ENCODE data around the gene TEX26.
"Not testable (repeated sequence)": the region's sequence is repeated elsewhere in the genome, so short reads cannot be mapped to it uniquely, and the experiment has no call there.

Gene TEX26

GRCh38 chr13:30920162-30920909 lies 12.1 kb upstream of the TEX26 start:
- DNase-seq: no peak

- DNase-seq: no peak
Measured at GRCh38 chr13:30923418-30923817, 9.0 kb upstream of the TEX26 start.

- no peak for DNase-seq
Measured at GRCh38 chr13:30924721-30925120, 7.7 kb upstream of the TEX26 start.

GRCh38 chr13:30925429-30925828 lies 7.0 kb upstream of the TEX26 start:
- DNase-seq: no peak

GRCh38 chr13:30926781-30927180 lies 5.7 kb upstream of the TEX26 start:
- DNase-seq: no peak

- DNase-seq: not testable (repeated sequence)
Measured at GRCh38 chr13:30927188-30927587, 5.3 kb upstream of the TEX26 start.

- DNase-seq: no peak
Measured at GRCh38 chr13:30927595-30927994, 4.9 kb upstream of the TEX26 start.

- no peak for DNase-seq
Measured at GRCh38 chr13:30928978-30929377, 3.5 kb upstream of the TEX26 start.

GRCh38 chr13:30933354-30933670 lies 856 bp downstream of the TEX26 start:
- no peak for DNase-seq

GRCh38 chr13:30934381-30934780 lies 1.9 kb downstream of the TEX26 start:
- DNase-seq: no peak

GRCh38 chr13:30934803-30935202 lies 2.3 kb downstream of the TEX26 start:
- DNase-seq: no peak

GRCh38 chr13:30936971-30937370 lies 4.5 kb downstream of the TEX26 start:
- no peak for DNase-seq

- no peak for DNase-seq
Measured at GRCh38 chr13:30943881-30944280, 11.4 kb downstream of the TEX26 start.

- no peak for DNase-seq
Measured at GRCh38 chr13:30957258-30957943, 24.9 kb downstream of the TEX26 start.

GRCh38 chr13:30959678-30960077 lies 27.2 kb downstream of the TEX26 start:
- DNase-seq: no peak

- DNase-seq: no peak
Measured at GRCh38 chr13:30963791-30964190, 31.3 kb downstream of the TEX26 start.

- DNase-seq: no peak
Measured at GRCh38 chr13:30965380-30965779, 32.9 kb downstream of the TEX26 start.

- DNase-seq: no peak
Measured at GRCh38 chr13:30966101-30966500, 33.6 kb downstream of the TEX26 start.

- DNase-seq: no peak
Measured at GRCh38 chr13:30968846-30969245, 36.4 kb downstream of the TEX26 start.

- DNase-seq: no peak
Measured at GRCh38 chr13:30971575-30971974, 39.1 kb downstream of the TEX26 start.

- no peak for DNase-seq
Measured at GRCh38 chr13:30972888-30973377, 40.5 kb downstream of the TEX26 start.

- DNase-seq: no peak
Measured at GRCh38 chr13:30974350-30974749, 41.9 kb downstream of the TEX26 start.

GRCh38 chr13:30976025-30976424 lies 43.6 kb downstream of the TEX26 start:
- DNase-seq: no peak

Data from activated effector memory CD4-positive, alpha-beta T cell treated with anti-CD3 and anti-CD28 coated beads, Interleukin-2, amount 50 U/mL, for 16 hours (primary cell).